ENCODE measurements around the gene DLG2.

Gene DLG2

DNA sequence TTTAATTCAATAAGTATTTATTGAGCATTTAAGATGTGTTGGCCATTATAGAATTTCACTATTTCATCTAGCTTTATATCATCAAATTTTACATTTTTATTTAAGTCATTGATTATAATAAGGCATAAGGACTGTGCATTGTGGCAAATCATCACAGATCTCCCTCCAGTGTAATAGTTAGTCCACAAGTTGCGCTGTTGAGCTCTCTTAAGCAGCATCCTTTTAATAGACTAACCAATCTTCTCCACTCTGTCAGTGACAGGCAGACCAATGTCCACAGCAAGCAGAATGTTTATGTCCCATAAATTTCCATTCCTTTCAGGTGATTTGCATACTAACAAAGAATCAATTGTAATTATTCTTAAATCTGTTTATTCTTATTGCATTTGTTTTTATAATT, 1745.7 kb downstream of the DLG2 start:
- TF ChIP-seq, protein P1, sequence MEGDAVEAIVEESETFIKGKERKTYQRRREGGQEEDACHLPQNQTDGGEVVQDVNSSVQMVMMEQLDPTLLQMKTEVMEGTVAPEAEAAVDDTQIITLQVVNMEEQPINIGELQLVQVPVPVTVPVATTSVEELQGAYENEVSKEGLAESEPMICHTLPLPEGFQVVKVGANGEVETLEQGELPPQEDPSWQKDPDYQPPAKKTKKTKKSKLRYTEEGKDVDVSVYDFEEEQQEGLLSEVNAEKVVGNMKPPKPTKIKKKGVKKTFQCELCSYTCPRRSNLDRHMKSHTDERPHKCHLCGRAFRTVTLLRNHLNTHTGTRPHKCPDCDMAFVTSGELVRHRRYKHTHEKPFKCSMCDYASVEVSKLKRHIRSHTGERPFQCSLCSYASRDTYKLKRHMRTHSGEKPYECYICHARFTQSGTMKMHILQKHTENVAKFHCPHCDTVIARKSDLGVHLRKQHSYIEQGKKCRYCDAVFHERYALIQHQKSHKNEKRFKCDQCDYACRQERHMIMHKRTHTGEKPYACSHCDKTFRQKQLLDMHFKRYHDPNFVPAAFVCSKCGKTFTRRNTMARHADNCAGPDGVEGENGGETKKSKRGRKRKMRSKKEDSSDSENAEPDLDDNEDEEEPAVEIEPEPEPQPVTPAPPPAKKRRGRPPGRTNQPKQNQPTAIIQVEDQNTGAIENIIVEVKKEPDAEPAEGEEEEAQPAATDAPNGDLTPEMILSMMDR (IDR thresholded peaks at IDR 0.05; ENCODE audit: control insufficient read depth, extremely low read depth, insufficient read depth) = peak; percentile 36
- H3K4me3 ChIP-seq (ENCODE audit: low read depth, low read length) = no peak overlapping the region
- no peak for DNase-seq (ENCODE audit: low read depth)

DNA sequence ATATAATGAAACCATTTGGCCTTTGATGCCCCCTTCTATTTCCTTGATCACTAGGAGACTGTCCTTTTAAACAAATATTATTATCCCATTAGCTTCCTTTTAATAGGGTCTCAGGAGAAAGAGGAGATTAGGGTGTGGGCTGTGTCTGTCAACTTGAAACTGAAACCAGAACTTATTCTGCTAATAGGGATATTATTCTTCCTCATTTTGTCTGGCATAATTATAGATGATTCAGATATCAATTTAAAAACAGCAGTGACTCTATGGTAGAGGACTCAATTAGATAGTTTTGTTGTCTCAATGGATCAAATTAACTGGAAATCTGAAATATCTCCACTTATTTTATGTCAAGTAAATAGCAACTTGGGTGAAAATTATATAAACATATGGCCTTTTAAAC, 1756.1 kb downstream of the DLG2 start:
- no peak overlapping the region for H3K4me3 ChIP-seq (ENCODE audit: low read depth, low read length)
- DNase-seq (ENCODE audit: low read depth) = no peak
- TF ChIP-seq, protein P1 (IDR thresholded peaks at IDR 0.05; ENCODE audit: control insufficient read depth, extremely low read depth, insufficient read depth) = no peak

DNA sequence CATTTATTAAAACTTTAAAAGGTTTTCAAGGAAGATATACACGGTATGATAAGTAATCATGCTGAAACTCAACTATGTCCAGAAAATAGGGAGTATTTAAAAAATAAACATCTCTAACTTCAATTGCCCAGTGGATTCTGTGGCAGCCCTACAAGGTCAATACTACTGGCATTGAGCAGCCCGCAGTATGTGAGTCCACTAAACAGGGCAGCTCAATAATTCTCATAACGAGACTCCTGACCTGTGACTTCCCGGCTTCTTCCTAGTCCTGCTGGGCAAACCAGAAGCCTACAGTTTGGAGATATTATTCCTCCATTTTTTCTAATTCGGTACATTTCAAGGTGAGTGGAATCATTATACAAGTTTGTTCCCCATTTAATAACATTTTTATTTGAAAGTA, 1760.5 kb downstream of the DLG2 start:
- DNase-seq (ENCODE audit: low read depth) = no peak
- TF ChIP-seq, protein P1 (IDR thresholded peaks at IDR 0.05; ENCODE audit: control insufficient read depth, extremely low read depth, insufficient read depth) = no peak
- no peak overlapping the region for H3K4me3 ChIP-seq (ENCODE audit: low read depth, low read length)

DNA sequence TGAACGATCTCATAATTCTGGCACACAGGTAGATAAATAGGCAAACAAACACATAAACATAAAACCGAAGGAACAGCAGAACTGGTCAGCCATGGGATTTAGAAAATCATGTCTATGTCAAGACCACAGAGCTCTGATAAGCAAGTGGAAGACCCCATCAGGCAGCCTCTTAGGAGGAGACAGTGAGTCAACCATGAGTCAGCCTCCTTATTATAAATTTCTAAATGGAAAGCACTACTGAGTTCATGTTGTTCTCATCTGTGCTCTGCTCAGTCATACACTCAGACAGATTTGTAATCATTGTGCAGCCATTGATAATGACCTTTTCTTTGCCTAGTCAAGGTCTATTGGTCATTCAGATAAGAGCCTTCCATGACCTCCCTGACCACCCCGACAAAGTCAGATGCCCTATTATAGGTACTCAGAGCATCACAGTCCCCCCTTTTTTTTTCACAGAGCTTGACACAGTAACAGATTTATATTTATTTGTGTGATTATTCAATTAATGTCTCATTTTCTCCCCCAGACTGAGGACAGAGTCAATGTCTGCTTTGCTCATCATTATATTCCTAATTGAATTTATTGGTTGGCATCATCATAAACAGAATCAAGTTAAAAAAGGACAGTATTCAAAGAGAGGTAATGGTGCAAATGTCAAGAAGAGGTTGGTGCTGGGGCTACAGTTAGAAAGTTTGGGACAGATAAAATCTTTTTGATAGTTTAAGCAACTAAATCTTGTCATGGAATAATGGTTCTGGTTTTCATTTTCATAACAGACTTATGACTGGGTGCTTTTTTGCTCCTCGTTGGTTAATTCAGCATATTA, 1761.3 kb downstream of the DLG2 start:
- H3K4me3 ChIP-seq (ENCODE audit: low read depth, low read length) = no peak overlapping the region
- TF ChIP-seq, protein P1 (IDR thresholded peaks at IDR 0.05; ENCODE audit: control insufficient read depth, extremely low read depth, insufficient read depth) = no peak
- no peak for DNase-seq (ENCODE audit: low read depth)

DNA sequence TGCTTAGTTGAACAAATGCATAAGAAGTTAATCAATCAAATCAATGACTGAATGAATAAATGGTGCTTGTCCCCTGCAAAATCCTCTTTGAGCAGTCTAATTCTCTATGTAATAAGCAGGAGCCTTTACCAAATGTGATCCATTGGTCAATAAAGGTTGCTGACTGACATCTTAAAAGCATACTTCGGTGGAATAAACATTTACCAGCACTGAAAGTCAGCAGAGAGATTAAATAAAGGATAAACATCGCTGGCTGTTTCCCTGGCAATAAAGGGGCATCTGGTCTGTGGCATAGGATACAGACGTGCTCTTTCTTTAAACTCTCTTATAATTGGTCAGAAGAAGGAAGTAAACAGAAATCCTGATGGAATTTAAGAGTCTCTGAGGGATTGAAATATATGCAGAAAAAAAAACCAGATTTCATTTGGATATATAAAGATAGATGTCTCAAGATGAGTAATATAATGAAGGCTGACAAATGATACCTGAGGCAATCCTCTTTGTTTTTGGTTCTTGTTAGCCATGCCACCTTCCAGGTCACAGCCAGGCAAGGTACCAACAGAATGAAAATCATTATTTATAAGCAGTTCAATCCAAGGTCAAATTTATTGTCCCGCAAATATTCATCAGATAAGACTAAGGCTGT, 1762.6 kb downstream of the DLG2 start:
- DNase-seq (ENCODE audit: low read depth) = no peak
- no peak overlapping the region for H3K4me3 ChIP-seq (ENCODE audit: low read depth, low read length)
- TF ChIP-seq, protein P1 (IDR thresholded peaks at IDR 0.05; ENCODE audit: control insufficient read depth, extremely low read depth, insufficient read depth) = no peak

DNA sequence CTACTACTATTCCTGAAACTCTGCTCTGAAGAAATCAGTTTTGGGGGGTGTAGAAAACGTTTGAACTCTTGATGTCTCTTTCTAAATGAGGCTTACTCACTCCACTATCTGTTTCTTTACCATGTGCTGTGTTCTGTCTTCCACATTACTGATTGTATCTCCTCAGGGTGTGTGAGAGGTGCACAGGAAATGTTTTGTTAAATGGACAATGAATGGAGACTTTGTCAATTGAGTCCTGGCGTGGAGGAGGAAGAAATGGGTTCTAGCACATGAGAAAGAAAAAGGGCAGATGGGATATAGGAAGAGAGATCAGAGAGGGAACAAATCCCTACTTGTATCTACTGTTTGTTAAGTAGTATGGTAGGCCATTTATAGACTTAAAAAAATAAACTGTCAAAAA, 1763.9 kb downstream of the DLG2 start:
- no peak overlapping the region for H3K4me3 ChIP-seq (ENCODE audit: low read depth, low read length)
- no peak for DNase-seq (ENCODE audit: low read depth)
- TF ChIP-seq, protein P1 (IDR thresholded peaks at IDR 0.05; ENCODE audit: control insufficient read depth, extremely low read depth, insufficient read depth) = no peak
